Smooth muscle cell (in vitro differentiated cells): ENCODE results near the gene MBD1. TPM values are rescaled to one million over a fixed set of nuclear protein-coding genes. Genes with fewer than 3 reads are reported as not detected.
"Not testable (repeated sequence)": the region's sequence is repeated elsewhere in the genome, so short reads cannot be mapped to it uniquely, and the experiment has no call there.

Source experiments
- DNase-seq: peaks from one replicate; lab custom pipeline; 2025; ENCODE audit not compliant: unreplicated experiment; lab: John Stamatoyannopoulos, UW
- H2AFZ ChIP-seq: fragments of 200-600 bp; sonication (generic); 2 replicates; pipeline ENCODE4 v1.6.0; 2016; ENCODE audit warnings: antibody characterized with exemption, low read depth, mild to moderate bottlenecking
- H3F3A ChIP-seq: fragments of 200-600 bp; sonication (generic); 2 replicates; pipeline ENCODE4 v1.6.0; 2017; ENCODE audit warnings: antibody characterized with exemption, low read depth
- H3K27ac ChIP-seq: fragments of 200-600 bp; sonication (generic); 2 replicates; pipeline ENCODE4 v1.5.1; 2016; ENCODE audit warnings: low read depth, mild to moderate bottlenecking
- H3K27me3 ChIP-seq: fragments of 200-600 bp; sonication (generic); 2 replicates; pipeline ENCODE4 v1.6.1; 2016; ENCODE audit warnings: low read depth, mild to moderate bottlenecking
- H3K36me3 ChIP-seq: fragments of 200-600 bp; sonication (generic); 2 replicates; pipeline ENCODE4 v1.5.1; 2016; ENCODE audit warnings: low read depth
- H3K4me1 ChIP-seq: fragments of 200-600 bp; sonication (generic); 2 replicates; pipeline ENCODE4 v1.5.1; 2016; ENCODE audit warnings: low read depth
- H3K4me2 ChIP-seq: fragments of 200-600 bp; sonication (generic); 2 replicates; pipeline ENCODE4 v1.6.0; 2016; ENCODE audit warnings: mild to moderate bottlenecking
- H3K4me3 ChIP-seq: fragments of 200-600 bp; sonication (generic); 2 replicates; pipeline ENCODE4 v1.5.1; 2016; ENCODE audit warnings: mild to moderate bottlenecking
- H3K79me2 ChIP-seq: fragments of 200-600 bp; sonication (generic); 2 replicates; pipeline ENCODE4 v1.6.0; 2016; ENCODE audit warnings: low read depth, mild to moderate bottlenecking
- H3K9ac ChIP-seq: fragments of 200-600 bp; sonication (generic); 2 replicates; pipeline ENCODE4 v1.6.0; 2016; ENCODE audit warnings: low read depth
- H3K9me3 ChIP-seq: fragments of 200-600 bp; sonication (generic); replicated peaks from 2 replicates; pipeline ENCODE4 v1.5.1; 2016; ENCODE audit warnings: low read depth
- H4K20me1 ChIP-seq: fragments of 200-600 bp; sonication (generic); 2 replicates; pipeline ENCODE4 v1.6.0; 2016; ENCODE audit warnings: low read depth
- WGBS: methylation state at CpG from one replicate; pipeline ENCODE4 v1.1.7; 2016; ENCODE audit warnings: low lambda C conversion rate; 5-methylcytosine and 5-hydroxymethylcytosine counted together
- polyA plus RNA-seq: library from polyadenylated mRNA; unstranded; fragments of >200 nt; fragmentation: Nextera tagmentation; extraction: Ambion mirVana; gene quantifications from 2 replicates; pipeline ENCODE4 v1.2.1, GENCODE V29; 2016
- total RNA-seq: library from RNA; depleted of rRNA; stranded (reverse); fragments of >200 nt; gene quantifications from 2 replicates; pipeline ENCODE4 v1.2.3, GENCODE V29; 2014
- TF ChIP-seq, protein P1 (sequence below): fragments of 200-600 bp; sonication (generic); IDR thresholded peaks from 2 replicates; pipeline ENCODE4 v1.5.1; 2017; ENCODE audit warnings: borderline replicate concordance, mild to moderate bottlenecking, antibody characterized with exemption; ENCODE audit not compliant: insufficient read depth, poor library complexity, severe bottlenecking

MBD1 gene
- total and polyA plus RNA-seq, 2 experiments from 2014 or later = 40.3 to 49.8 TPM

GRCh38 chr18:50247561-50247960 lies 33.8 kb downstream of the MBD1 start:
- Histone ChIP-seq H4K20me1 (no peaks in the 10 kb centered on the region), H3K27me3 (no peaks in the 10 kb centered on the region), H3K4me3 (no peak overlapping the region), H3K27ac (no peak overlapping the region), H3K9me3 (no peaks in the 10 kb centered on the region), H3K4me2 (no peak overlapping the region), H3K36me3 (no peaks in the 10 kb centered on the region), H2AFZ (no peak overlapping the region), H3K4me1 (no peaks in the 10 kb centered on the region), H3F3A (no peaks in the 10 kb centered on the region), H3K9ac (no peak overlapping the region), H3K79me2 (no peaks in the 10 kb centered on the region)
- no peak for DNase-seq
- TF ChIP-seq, protein P1, sequence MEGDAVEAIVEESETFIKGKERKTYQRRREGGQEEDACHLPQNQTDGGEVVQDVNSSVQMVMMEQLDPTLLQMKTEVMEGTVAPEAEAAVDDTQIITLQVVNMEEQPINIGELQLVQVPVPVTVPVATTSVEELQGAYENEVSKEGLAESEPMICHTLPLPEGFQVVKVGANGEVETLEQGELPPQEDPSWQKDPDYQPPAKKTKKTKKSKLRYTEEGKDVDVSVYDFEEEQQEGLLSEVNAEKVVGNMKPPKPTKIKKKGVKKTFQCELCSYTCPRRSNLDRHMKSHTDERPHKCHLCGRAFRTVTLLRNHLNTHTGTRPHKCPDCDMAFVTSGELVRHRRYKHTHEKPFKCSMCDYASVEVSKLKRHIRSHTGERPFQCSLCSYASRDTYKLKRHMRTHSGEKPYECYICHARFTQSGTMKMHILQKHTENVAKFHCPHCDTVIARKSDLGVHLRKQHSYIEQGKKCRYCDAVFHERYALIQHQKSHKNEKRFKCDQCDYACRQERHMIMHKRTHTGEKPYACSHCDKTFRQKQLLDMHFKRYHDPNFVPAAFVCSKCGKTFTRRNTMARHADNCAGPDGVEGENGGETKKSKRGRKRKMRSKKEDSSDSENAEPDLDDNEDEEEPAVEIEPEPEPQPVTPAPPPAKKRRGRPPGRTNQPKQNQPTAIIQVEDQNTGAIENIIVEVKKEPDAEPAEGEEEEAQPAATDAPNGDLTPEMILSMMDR = no peak

DNA sequence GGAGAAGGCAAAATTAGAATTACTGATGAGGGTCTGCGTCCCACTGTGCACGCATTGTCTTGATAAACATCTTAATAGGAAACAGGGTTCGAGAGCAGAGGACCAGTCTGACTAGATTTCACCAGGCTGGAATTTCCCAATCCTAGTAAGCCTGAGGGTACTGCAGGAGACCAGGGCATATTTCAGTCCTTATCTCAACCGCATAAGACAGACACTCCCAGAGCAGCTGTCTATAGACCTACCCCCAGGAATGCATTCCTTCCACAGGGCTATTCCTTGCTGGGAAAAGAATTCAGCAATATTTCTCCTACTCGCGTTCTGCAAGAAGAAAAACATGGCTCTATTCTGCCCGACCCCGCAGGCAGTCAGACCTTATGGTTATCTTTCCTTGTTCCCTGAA lies 39.6 kb downstream of the MBD1 start:
- not testable (repeated sequence) for H3K9ac ChIP-seq, H3K9me3 ChIP-seq, H3K27ac ChIP-seq, H2AFZ ChIP-seq, H3K4me2 ChIP-seq, H3F3A ChIP-seq, H3K4me1 ChIP-seq, DNase-seq, H3K27me3 ChIP-seq, H3K79me2 ChIP-seq, H3K4me3 ChIP-seq, H3K36me3 ChIP-seq, H4K20me1 ChIP-seq
- WGBS = 77% methylated on average over 8 of the region's 8 CpGs

DNA sequence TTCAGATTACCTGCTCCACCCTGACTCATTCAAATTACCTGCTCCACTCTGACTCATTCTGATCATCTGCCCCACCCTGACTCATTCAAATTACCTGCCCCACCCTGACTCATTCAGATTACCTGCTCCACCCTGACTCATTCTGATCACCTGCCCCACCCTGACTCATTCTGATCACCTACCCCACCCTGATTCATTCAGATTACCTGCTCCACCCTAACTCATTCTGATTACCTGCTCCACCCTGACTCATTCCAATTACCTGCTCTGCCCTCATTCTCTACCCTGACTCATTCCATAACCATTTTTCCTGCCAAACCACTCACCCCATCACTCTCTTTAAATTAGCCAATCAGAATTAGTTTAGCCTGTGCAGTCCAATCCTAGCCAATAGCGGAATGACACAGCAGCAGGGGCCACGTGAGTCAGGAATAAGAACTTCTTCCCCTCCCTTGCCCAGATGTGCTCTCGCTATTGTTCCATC lies 41.2 kb downstream of the MBD1 start:
- H3K36me3 ChIP-seq = no peaks in the 10 kb centered on the region
- no peaks in the 10 kb centered on the region for H3K9me3 ChIP-seq
- no peak overlapping the region for H3K4me3 ChIP-seq
- TF ChIP-seq, protein P1 = no peak
- DNase-seq = no peak
- H3K4me1 ChIP-seq = no peaks in the 10 kb centered on the region
- H3K79me2 ChIP-seq = no peaks in the 10 kb centered on the region
- no peak overlapping the region for H3K9ac ChIP-seq
- no peak overlapping the region for H3K4me2 ChIP-seq
- H3F3A ChIP-seq = no peaks in the 10 kb centered on the region
- H4K20me1 ChIP-seq = no peaks in the 10 kb centered on the region
- H3K27me3 ChIP-seq = no peaks in the 10 kb centered on the region
- 97% methylated on average over 3 of the region's 3 CpGs for WGBS
- H3K27ac ChIP-seq = peak overlapping the region; percentile 63
- H2AFZ ChIP-seq = no peak overlapping the region

DNA sequence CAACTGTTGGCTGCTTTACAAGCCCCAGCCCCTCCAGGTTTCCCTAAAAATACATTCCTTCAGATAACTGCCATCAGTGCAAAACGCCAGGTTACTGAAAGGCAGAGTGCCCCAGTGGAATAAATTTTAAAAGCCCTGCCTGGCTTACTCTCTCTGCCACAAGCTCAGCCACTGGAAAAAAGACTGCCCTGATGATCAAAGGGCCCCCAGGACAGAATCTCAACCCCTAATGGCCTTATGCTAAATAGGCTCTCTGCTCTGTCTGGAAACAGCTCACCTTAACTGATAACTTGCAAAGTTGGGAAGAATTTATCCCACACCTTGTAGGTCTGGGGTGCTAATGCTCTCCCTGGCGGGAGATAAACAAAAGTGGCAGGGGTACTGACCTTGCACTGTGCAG lies 48.9 kb downstream of the MBD1 start:
- TF ChIP-seq, protein P1 = no peak
- Histone ChIP-seq H3F3A (no peaks in the 10 kb centered on the region), H3K4me2 (no peak overlapping the region), H3K36me3 (no peaks in the 10 kb centered on the region), H3K9me3 (no peaks in the 10 kb centered on the region), H4K20me1 (no peaks in the 10 kb centered on the region), H3K4me3 (no peak overlapping the region), H3K9ac (no peak overlapping the region), H2AFZ (no peak overlapping the region), H3K4me1 (no peaks in the 10 kb centered on the region), H3K27ac (no peak overlapping the region), H3K79me2 (no peaks in the 10 kb centered on the region), H3K27me3 (no peaks in the 10 kb centered on the region)
- DNase-seq = no peak
- 26% methylated on average over 2 of the region's 2 CpGs for WGBS
